ENCODE measurements around the gene SOD2. TPM values are rescaled to one million over a fixed set of nuclear protein-coding genes. Genes with fewer than 3 reads are reported as not detected.

Gene SOD2
- total and polyA plus RNA-seq, 2 of the 13 experiments (the other 11 are each of a cell fraction or from before 2014, with no cell fraction given): 304 to 309 TPM

DNA sequence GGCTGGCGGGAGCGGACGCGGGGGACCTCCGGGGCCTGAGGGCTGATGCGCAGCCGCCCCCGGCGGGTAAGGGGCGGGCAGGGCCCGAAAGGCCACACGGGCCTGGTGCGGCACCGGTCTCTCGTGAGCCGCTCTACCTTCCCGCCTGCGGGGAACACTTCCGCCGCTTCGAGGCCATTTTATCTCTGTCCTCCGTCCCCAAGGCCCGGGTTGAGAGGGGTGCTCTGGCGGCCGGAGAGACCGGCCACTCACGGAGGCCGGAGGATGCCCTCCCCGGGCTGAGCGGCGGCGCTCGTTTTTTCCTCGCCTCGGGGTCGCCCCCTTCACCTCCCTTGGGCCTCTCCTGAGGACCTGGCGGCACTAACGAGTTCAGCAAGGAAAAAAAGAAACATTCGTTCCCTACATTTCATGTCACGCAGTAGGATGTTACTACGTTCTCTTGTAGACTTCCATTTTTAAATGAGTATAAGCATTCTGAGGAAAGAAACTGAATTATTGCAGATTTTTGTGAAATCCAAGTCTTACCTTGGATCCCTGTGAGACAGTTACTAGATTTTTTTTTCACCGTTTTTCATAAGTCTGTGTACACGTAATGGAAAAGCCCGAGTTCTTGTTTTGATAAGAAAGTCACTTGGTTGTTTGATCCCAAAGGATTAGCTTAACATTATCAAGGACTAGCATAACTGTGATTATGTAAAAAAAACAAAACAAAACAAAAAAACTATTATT is 34.8 kb upstream of the SOD2 start (continued):
- TF ChIP-seq ZNF724P (CRISPR knock-in tag; IDR thresholded peaks at IDR 0.05; ENCODE audit: borderline replicate concordance) (no peak), SNRNP70 (IDR thresholded peaks at IDR 0.05; ENCODE audit: low read depth, low read length) (no peak), DNMT3B (CRISPR knock-in tag; conservative IDR thresholded peaks at IDR 0.05) (0 out of 2 replicates have a peak, but pooled peaks have one; percentile 39), SPEN (CRISPR knock-in tag; IDR thresholded peaks at IDR 0.05; ENCODE audit: low read depth) (peak; percentile 54; the same call in 1 of the 2 replicates)

DNA sequence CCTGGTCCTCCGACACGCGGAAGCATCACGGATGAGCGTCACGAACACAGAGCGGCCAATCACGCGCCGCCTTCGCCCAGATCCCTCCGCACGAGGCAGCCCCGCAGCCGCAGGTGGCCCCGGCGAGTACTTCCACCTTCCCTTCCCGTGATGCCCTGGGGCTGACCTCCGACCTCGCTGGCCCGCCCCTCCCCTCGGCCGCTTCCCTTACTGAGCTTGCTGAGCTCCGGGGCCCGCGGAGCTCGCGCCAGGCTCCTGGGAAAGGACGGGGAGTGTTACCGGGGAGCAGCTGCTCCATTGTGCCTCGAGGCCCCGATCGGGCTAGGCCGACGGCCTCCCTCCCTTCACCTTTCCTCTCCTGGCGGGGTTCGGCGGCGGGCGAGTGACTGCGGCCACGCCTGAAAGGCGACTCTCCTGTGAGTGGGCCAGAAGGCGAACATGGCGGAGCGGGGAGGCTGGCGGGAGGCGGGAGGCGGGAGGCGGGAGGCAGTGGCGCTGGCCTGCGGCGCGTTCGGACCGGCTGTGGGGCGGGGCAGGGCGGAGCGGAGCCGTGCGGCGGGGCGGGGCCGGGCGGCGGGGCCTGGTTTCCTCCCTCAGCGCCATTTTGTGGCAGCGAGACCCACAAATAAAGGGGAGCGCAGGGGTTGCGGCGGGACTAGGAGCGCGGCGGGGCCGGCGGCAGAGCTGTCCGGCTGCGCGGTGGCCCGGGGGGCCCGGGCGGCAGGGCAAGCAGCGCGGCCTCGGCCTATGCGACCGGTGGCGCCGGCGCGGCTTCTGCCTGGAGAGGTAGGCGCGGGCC is 34.1 kb upstream of the SOD2 start, which contains the start of gene WTAP:
WTAP (plus strand) TSS at position 589 of the 799 bp plus-strand sequence. CDS start 8,760 bp downstream, outside the sequence.
- H3K4me2 ChIP-seq (ENCODE audit: low read depth, low read length): peak within 1 kb of the TSS; percentile 96
- in situ Hi-C loops (cut with HindIII; ENCODE audit: extremely low pct_ligation_motif_present, low pct_unique_long_range_greater_than_20kb): loop anchor here (5.0 kb wide), 3 partner anchors 35 to 60 kb away; partner anchors contain the start of genes ACAT2, SOD2 and TCP1
- ATAC-seq (peak; percentile 89), DNase-seq (ENCODE audit: low spot score) (peak; percentile 95), FAIRE-seq (peak; percentile 12)
- H3K79me2 ChIP-seq (ENCODE audit: insufficient read depth, low read length): peaks cover 92% of the 10 kb centered on the region
- H3K36me3 ChIP-seq (replicated peaks in 1 of 2; ENCODE audit: control insufficient read depth in 1 of 2, insufficient read depth in 2 of 2, low read length in 2 of 2): peaks cover 0 to 4% of the 10 kb centered on the region in 2 experiments; a peak in 3 of 5 replicates
- no peaks in the 10 kb centered on the region for H3K9me3 ChIP-seq (ENCODE audit: low read length)
- ChIA-PET POLR2A (interaction anchor here (0.9 to 13.1 kb wide), 26 partner anchors 9 to 315 kb away, joined by 3 to 175 read pairs (median 5); partner anchors contain the start of genes ACAT2, MRPL18, SOD2 and TCP1), CTCF (ENCODE audit: low intra/inter-chr PET ratio, low total read pairs) (no interaction called here)
- WGBS (ENCODE audit: low lambda C conversion rate): 0% methylated on average over 28 of the region's 93 CpGs
- H4K20me1 ChIP-seq (ENCODE audit: insufficient read depth, low read length): peaks cover 43% of the 10 kb centered on the region
- H3K27ac ChIP-seq (ENCODE audit: extremely low read length, insufficient read depth, low read length): peak within 1 kb of the TSS; percentile 99
- H3K4me3 ChIP-seq (replicated peaks in 1 of 3; ENCODE audit: insufficient read depth in 1 of 3, low read depth in 2 of 3, low read length in 3 of 3): peak within 1 kb of the TSS; percentile 88 to 99 (median 97)
- intact Hi-C loops (cut with micrococcal nuclease; ENCODE audit: unreplicated experiment): loop anchor here (1.0 to 2.0 kb wide), 3 partner anchors 34 to 62 kb away; partner anchors contain the start of genes ACAT2, SOD2 and TCP1
- H3K4me1 ChIP-seq (ENCODE audit: insufficient read depth, low read length): peaks cover 61% of the 10 kb centered on the region
- BruUV-seq (replicated peaks): no TSS peak
- H2AFZ ChIP-seq (ENCODE audit: low read length): no peak within 1 kb of the TSS
- peak within 1 kb of the TSS; percentile 99 for H3K9ac ChIP-seq (ENCODE audit: insufficient read depth, low read depth, low read length)
- H3K27me3 ChIP-seq (ENCODE audit: control insufficient read depth in 1 of 2, insufficient read depth in 2 of 2, low read length in 2 of 2): no peaks in the 10 kb centered on the region; a peak in 1 of 5 replicates
- TF ChIP-seq ZNF24 (IDR thresholded peaks at IDR 0.05): peak; percentile 68; the same call in 1 of the 2 replicates
- TF ChIP-seq KLF9 (CRISPR knock-in tag; IDR thresholded peaks at IDR 0.05; ENCODE audit: low read depth): peak; percentile 93; the same call in 1 of the 2 replicates
- peak; percentile 98 for TF ChIP-seq U2AF1 (optimal IDR thresholded peaks at IDR 0.05; ENCODE audit: low read depth, low read length)
- peak; percentile 76; the same call in 1 of the 2 replicates for TF ChIP-seq BRCA1 (CRISPR knock-in tag; IDR thresholded peaks at IDR 0.05)
- TF ChIP-seq MIER3 (CRISPR knock-in tag; IDR thresholded peaks at IDR 0.05; ENCODE audit: borderline replicate concordance): peak; percentile 99
- no peak for TF ChIP-seq THYN1 (CRISPR knock-in tag; IDR thresholded peaks at IDR 0.05; ENCODE audit: borderline replicate concordance, low read depth)
- TF ChIP-seq MATR3 (CRISPR knock-in tag; IDR thresholded peaks at IDR 0.05): no peak
- no peak for TF ChIP-seq GTF3A (CRISPR knock-in tag; conservative IDR thresholded peaks at IDR 0.05)
- TF ChIP-seq ELF3 (CRISPR knock-in tag; IDR thresholded peaks at IDR 0.05): peak; percentile 95
- peak; percentile 91 for TF ChIP-seq ZBTB3 (CRISPR knock-in tag; IDR thresholded peaks at IDR 0.05; ENCODE audit: borderline replicate concordance, low read depth)
- TF ChIP-seq ZNF333 (CRISPR knock-in tag; IDR thresholded peaks at IDR 0.05; ENCODE audit: borderline replicate concordance): peak; percentile 86; the same call in 1 of the 2 replicates
- peak; percentile 34; the same call in 1 of the 2 replicates for TF ChIP-seq ZNF644 (CRISPR knock-in tag; IDR thresholded peaks at IDR 0.05; ENCODE audit: low read depth)
- TF ChIP-seq IKZF4 (CRISPR knock-in tag; IDR thresholded peaks at IDR 0.05; ENCODE audit: borderline replicate concordance, low read depth, not compliant biosample characterization): peak; percentile 99
- no peak; the same call in 1 of the 2 replicates for TF ChIP-seq MTF2 (CRISPR knock-in tag; IDR thresholded peaks at IDR 0.05; ENCODE audit: borderline replicate concordance)
- TF ChIP-seq TCF7L2 (IDR thresholded peaks at IDR 0.05; ENCODE audit: low read depth, low read length): no peak
- no peak for TF ChIP-seq EZH2 (conservative IDR thresholded peaks at IDR 0.05; ENCODE audit: low read depth, low read length)
- TF ChIP-seq ZNF224 (CRISPR knock-in tag; IDR thresholded peaks at IDR 0.05): 0 out of 2 replicates have a peak, but pooled peaks have one; percentile 1
- TF ChIP-seq ELF1 (CRISPR knock-in tag; IDR thresholded peaks at IDR 0.05): peak; percentile 96
- peak; percentile 100 for TF ChIP-seq KMT2B (CRISPR knock-in tag; IDR thresholded peaks at IDR 0.05)
- no peak; the same call in 1 of the 2 replicates for TF ChIP-seq RARG (CRISPR knock-in tag; IDR thresholded peaks at IDR 0.05; ENCODE audit: low read depth)
